ENCODE measurements around the gene ORMDL3.
"Not testable (repeated sequence)": the region's sequence is repeated elsewhere in the genome, so short reads cannot be mapped to it uniquely, and the experiment has no call there.

Gene ORMDL3

GRCh38 chr17:39948489-39948828 is 21.1 kb upstream of the ORMDL3 start:
- not testable (repeated sequence) for DNase-seq

- DNase-seq = no peak
Observed at GRCh38 chr17:39946551-39947330, 19.3 kb upstream of the ORMDL3 start.

- DNase-seq = no peak
Observed at GRCh38 chr17:39944393-39944711, 17.0 kb upstream of the ORMDL3 start.

GRCh38 chr17:39943702-39944392 is 16.4 kb upstream of the ORMDL3 start:
- no peak for DNase-seq

GRCh38 chr17:39939588-39940419 is 12.4 kb upstream of the ORMDL3 start:
- no peak for DNase-seq

- DNase-seq = no peak
Observed at GRCh38 chr17:39939106-39939505, 11.7 kb upstream of the ORMDL3 start.

- no peak for DNase-seq
Observed at GRCh38 chr17:39938140-39938869, 10.9 kb upstream of the ORMDL3 start.

- DNase-seq = no peak
Observed at GRCh38 chr17:39937447-39937846, 10.0 kb upstream of the ORMDL3 start.

- no peak for DNase-seq
Observed at GRCh38 chr17:39935909-39936308, 8.5 kb upstream of the ORMDL3 start.

- no peak for DNase-seq
Observed at GRCh38 chr17:39934324-39934723, 6.9 kb upstream of the ORMDL3 start.

GRCh38 chr17:39933912-39934311 is 6.5 kb upstream of the ORMDL3 start:
- no peak for DNase-seq

GRCh38 chr17:39929646-39930407 is 2.4 kb upstream of the ORMDL3 start:
- DNase-seq = no peak

- no peak for DNase-seq
Observed at GRCh38 chr17:39928858-39929645, 1.7 kb upstream of the ORMDL3 start.

GRCh38 chr17:39927929-39928857 is 792 bp upstream of the ORMDL3 start:
- DNase-seq = no peak

GRCh38 chr17:39926588-39927100 is 757 bp downstream of the ORMDL3 start:
- DNase-seq = peak; percentile 49

GRCh38 chr17:39926135-39926587 is 1.2 kb downstream of the ORMDL3 start:
- no peak for DNase-seq

GRCh38 chr17:39925282-39926134 is 1.9 kb downstream of the ORMDL3 start:
- no peak for DNase-seq

GRCh38 chr17:39924691-39925055 is 2.7 kb downstream of the ORMDL3 start:
- DNase-seq = no peak

Data from stimulated activated CD4-positive, alpha-beta T cell treated with anti-CD3 and anti-CD28 coated beads, Interleukin-12 subunit alpha, Interleukin-12 subunit beta, amount 100 ng/mL, for 4 hours (primary cell).